DMS153 treated with DMSO at 0.1 percent for 48 hours (cell line): ENCODE data around the gene LRRC73.
"Not testable (repeated sequence)": the region's sequence is repeated elsewhere in the genome, so short reads cannot be mapped to it uniquely, and the experiment has no call there.

Experiments
- DNase-seq: peaks from one replicate; lab custom pipeline; 2025; ENCODE audit not compliant: unreplicated experiment; lab: John Stamatoyannopoulos, UW

The LRRC73 gene, protein sequence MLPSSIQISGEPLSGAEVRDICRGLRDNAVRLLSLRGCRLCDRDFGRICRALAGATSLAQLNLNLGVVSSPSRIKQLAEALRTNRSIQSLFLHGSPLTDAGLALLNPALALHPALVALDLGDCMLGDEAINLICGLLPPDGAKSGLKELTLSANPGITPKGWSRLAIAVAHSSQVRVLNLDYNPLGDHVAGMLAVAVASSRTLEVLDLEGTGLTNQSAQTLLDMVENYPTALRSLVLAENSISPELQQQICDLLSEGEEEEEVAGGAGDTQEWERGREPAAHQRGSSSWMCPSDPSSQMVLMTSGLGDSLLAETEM

DNA sequence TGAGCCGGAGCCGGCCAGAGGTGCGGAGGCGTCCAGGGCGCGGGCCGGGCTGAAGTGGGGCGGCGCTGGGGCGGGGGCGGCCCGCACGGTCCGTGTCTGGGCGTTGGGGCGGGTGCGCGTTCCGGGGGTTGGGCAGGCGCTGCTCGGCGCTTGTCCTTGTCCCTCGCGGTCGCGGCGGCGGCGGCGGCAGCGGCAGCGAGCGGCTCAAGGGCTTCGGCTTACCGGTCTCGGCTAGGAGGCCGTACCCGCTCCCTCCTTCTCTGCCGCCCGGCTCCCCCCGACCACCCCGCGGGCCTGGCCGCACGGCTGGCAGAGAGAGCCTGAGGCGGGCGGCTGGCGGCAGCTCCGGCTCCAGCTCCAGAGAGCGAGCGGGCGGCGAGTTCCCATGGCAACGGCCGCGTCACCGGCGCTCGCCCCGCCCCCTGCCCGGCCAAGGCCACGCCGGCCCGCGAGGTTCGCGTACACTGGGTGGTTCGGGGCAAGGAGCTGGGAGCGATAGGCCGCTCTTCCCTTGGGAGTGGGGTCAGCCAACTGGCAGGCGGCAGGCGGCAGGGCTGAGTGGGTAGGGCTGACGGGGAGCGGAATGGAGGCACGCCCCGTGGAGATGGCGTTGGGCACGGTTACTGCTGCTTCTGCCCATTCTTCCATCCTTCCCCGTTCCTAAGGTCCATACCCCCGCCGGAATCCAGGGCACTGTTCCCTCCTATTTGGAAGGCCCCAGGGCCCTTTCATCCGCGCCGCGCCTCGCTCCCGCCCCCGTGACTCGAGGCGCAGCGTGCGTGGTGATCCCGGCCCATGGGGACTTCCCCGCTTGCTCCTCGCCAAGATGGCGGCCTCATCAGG lies at the start of gene LRRC73:
Gene LRRC73 (minus strand): TSS at position 363 of the 843 bp plus-strand sequence. CDS start 561 bp downstream, outside the sequence.
- DNase-seq, result peak; percentile 51

DNA sequence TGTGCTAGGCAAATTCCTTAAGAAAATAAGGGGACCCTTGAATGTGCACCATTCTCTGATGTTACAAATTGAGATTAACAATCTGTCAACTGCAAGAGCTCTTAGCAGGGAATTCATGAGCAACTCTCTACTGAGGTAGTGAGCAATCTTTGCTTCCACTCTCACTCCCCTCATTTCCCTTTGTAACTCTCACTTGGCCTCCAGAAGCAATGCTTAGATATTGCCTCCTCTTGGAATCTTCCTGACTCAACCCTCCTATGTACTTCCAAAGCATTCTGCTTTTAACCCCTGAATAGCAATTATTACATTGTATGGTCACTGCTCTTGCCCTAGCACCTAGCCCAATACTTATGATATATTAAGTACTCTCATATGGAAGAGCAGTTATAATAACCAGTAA lies 49.2 kb upstream of the LRRC73 start:
- no peak for DNase-seq

DNA sequence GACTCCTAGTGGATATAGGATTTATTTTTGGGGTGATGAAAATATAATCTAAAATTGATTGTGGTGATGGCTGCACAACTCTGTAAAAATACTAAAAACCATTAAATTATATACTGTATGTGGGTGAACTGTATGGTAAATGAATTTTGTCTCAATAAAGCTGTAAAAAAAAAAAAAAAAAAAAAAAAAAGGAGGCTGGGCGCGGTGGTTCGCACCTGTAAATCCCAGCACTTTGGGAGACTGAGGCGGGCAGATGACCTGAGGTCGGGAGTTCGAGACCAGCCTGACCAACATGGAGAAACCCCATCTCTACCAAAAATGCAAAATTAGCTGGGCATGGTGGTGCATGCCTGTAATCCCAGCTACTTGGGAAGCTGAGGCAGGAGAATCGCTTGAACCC lies 47.5 kb upstream of the LRRC73 start:
- not testable (repeated sequence) for DNase-seq

DNA sequence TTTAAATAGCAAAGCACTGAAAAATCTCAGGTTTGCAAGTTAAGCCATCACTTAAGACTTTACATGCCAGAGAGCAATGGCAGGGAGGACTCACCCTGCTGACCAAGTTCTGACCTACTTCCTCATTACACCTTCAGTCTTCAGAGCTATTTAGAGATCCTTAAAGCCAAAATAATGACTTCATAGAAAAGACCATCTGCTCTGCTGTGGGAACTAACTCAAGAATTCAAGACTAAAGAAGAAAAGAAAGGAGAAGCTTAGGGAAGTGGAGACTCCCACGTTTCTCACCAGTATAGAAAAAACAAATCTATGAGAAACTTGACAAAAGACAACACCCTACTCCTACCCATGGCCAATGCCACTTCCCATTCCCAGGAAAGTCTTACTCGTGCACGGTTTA lies 37.1 kb upstream of the LRRC73 start:
- no peak for DNase-seq

DNA sequence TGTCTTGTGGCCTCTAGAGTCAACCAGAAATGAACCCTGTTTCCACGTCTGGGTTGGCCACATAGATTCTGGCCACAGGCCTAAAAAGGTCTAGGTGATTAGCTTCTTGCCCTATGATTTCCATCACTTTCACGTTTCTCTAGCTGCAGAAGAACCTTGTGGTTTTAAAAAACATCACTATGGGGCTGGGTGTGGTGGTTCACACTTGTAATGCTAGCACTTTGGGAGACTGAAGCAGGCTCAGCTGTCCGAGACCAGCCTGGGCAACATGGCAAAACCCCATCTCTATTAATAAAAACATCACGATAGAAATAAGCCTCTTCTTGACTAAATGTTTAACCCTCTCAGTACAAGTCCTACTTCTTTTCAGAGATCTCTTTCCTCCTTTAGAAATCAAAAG lies 34.3 kb upstream of the LRRC73 start:
- no peak for DNase-seq

DNA sequence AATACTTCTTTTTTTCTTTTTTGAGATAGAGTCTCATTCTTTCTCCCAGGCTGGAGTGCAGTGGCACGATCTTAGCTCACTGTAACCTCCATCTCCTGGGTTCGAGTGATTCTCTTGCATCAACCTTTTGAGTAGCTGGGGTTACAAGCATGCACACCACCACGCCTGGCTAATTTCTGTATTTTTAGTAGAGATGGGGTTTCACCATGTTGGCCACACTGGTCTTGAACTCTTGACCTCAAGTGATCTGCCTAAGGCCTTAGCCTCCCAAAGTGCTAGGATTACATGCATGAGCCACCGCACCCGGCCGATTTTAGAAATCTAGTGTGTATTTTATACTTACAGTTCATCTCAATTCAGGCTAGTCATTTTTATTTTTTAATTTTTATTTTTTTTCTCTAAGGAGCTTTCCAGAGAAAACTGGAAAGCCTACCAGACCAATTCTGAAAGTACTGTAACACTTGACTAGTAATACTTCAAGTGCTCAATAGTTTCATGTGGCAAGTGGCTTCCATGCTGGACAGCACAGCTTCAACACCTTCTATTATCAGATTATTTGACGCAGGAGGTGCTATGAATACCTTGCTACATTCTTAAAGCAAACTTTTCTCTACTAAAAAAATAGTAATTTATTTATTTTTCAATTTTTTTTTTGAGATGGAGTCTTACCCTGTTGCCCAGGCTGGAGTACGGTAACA lies 31.8 kb upstream of the LRRC73 start:
- DNase-seq, result no peak

DNA sequence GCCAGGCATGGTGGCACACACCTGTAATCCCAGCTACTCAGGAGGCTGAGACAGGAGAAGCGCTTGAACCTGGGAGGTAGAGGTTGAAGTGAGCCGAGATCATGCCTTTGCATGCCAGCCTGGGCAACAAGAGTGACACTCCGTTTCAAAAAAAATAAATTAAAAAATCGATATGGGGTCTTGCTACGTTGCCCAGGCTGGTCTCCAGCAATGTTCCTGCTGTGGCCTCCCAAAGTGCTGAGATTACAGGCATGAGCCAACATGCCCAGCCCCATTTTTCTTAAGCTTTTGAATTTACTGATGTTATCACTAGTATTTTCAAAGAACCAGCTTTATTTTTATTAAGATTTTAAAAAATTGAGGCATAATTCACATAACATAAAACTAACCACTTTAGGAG lies 30.4 kb upstream of the LRRC73 start:
- DNase-seq, result no peak

DNA sequence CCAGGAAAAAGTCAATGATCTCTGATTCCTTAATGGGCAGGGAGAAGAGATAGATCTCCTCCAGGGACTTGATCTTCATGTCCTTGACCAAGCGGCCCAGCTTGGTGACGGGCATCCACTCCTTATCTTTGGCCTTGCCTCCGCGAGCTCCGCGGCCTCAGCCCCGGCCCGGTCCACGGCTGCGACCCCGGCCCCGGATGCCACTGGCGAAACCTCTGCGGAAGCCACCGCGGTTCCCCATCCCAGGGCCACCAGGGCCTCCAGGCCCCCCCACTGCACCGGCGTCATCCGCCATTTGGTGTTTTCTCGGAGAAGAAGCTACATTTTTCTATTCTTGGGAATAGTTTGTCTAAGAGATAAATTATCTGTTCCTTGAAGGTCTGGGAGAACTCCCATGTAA lies 29.3 kb upstream of the LRRC73 start:
- DNase-seq, result not testable (repeated sequence)

DNA sequence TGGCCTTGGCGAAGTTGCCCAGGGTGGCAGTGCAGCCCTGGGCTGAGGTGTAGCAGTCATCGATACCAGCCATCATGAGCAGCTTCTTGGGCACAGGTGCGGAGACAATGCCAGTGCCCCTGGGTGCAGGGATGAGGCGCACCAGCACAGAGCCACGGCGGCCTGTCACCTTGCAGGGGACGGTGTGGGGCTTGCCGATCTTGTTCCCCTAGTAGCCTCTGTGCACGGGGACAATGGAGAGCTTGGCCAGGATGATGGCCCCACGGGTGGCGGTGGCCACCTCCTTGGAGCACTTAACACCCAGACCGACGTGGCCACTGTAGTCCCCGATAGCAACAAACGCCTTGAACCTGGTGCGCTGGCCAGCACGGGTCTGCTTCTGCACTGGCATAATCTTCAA lies 28.8 kb upstream of the LRRC73 start:
- DNase-seq, result not testable (repeated sequence)

DNA sequence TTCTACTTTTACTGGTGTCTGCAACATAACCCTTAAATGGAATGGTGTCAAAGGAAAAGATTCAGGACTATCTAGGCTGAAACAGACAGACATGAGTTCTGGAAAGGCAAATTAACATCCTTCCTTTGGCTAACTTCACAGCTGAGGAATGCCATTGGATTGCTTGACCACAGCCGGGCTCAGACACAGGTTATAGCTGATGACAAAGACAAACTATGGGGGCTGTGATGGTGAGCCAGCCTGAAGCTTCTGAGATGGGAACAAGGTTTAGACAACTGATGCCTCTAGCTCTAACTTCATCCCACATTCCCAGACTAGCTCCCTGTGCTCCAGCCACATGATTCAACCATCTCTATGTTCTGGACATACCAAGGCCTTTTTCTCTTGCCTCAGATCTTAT lies 22.1 kb upstream of the LRRC73 start:
- no peak for DNase-seq

DNA sequence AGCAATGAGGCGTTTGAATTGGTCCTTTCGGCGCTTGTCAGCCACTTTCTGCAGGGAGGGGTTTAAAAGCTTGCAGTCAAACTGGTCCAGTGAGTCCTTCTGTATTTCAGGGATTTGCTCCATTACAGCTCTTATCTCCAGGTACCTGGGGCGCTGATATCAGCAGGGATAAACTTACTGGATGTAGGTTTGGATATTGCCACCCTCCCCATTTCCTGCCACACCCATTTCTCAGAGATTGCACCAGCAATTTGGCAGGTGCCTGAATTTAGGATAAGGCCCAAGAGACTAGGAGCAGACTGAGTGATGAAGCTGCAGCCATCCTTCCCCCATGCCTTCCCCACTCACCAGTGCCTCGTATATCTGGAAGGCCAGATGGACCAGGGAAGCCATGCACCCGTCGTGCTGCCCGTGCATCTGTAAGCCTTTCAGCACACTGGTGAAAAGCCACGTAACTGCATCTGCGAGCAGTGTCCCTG lies 14.4 kb upstream of the LRRC73 start:
- no peak for DNase-seq

DNA sequence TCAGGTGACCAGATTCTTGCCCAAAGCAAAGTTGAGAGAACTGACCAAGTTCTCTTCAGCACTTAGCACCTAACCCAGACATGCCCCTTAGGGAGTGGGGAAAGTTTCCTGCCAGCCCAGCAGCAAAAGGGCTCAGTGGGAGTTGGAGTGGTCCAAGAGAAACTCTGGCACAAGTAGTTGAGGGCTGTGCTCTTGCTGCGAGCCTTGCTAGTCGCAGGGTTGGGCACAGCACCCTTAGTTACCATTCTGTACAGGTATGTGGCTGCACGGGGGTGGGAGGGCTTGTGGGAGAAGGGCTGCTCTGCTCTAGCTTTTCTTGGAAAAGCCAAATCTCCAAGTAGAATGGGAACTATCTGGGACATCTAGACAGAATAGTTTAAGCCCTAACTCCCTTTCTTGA lies 13.1 kb upstream of the LRRC73 start:
- no peak for DNase-seq

DNA sequence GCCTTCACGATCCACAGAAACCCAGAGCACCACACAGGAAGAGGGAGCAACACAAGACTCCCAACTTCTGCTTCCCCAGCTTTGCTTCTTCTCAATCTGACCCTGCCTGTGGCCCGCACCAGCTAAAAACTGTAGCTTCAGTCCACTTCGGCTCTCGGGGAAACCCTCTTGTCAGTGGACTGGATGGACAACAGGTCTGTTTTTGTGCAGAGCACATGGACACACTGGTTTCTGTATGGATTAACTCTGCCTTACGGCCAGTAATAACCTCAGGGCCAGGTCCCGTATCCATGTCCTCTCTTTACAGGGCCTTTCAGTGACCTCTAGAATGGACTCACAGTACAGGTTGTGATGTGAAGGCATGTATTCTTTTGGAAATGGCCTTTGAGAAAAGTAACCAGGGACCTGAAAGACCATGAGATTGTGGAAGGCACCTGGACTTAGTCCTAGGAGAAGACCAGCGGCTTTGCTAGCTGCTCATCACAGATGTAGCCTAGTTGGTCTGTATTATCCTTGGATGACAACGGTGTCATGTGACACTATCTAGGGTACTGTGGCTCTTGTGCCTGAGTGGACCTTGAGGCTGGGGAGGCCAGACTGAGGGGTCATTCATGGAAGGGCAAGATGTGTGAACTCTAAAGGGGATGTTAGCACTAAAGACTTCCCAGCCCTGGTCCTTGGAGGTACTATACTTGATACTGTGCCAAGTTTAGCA lies 12.6 kb upstream of the LRRC73 start:
- DNase-seq, result no peak

DNA sequence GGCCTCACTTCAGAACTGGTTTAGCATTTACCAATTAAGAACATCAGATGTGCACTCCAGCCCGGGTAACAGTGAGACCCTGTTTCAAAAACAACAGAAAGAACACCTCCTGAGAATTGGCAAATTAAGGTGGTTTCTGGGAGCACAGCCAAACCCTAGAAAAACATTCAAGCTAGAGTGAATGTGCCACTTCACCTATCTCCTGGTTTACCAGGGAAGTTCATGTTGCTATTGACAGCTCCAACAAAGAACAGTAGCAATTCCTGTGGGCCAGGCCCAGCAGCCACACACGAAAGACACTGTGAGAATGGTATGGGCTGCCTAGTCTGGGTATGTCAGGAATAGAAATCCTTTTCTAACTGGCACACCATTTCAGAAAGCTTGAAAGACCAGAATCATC lies 11.7 kb upstream of the LRRC73 start:
- DNase-seq, result no peak

DNA sequence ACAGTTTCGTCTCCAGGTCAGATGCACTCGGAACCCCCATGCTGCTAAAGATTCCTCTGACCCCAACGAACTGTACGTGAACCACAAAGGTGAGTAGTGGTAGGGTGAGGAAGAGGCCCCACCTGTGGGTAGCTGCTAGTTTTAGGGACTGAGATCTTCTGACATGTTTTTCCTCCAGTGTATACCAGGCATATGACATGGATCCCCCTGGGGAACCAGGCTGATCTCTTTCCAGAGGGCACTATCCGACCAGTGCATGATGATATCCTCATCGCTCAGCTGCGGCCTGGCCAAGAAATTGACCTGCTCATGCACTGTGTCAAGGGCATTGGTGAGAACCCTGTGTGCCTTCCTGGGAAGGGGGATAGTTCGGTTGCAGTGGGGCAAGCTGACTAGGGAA lies 10.0 kb upstream of the LRRC73 start:
- DNase-seq, result no peak

DNA sequence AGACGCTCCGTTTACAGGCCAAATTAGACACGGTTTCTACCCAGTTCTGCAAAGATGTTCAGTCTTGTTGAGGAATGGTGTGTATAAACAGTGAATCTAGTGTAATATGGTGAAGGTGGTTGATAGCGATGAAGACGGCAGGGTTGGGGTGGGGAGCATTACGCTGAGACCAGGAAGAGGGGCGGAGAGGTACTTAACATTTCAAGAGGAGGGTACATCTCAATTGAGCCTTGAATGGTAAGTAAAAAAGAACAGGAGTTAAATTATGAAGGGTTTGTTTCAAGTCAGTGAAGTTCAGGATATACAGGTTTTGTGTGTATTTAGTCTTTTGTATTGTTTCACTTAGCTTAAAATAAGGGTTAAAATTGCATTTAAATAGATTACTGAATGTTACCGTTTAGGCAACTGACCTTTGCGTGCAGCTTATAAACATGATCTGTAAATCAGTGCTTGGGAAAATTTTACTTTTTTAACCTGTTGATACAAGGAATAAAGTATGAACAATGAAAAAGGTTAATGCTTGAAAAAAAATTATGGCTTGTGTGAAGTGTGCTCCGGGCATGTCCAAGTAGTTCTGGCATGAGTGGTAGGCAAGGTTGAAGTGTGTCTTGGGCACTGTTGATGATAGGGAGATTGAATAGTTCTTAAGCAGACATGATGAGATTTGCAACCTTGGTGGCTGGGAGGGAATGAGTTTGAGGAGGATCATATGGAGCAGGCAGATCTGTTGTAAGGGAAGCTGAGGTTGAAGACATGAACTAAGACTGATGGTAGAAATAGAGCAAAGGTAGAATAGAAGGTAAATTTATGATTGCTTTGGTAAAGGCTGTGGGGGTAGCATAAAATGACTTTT lies 7.6 kb upstream of the LRRC73 start:
- DNase-seq, result no peak

DNA sequence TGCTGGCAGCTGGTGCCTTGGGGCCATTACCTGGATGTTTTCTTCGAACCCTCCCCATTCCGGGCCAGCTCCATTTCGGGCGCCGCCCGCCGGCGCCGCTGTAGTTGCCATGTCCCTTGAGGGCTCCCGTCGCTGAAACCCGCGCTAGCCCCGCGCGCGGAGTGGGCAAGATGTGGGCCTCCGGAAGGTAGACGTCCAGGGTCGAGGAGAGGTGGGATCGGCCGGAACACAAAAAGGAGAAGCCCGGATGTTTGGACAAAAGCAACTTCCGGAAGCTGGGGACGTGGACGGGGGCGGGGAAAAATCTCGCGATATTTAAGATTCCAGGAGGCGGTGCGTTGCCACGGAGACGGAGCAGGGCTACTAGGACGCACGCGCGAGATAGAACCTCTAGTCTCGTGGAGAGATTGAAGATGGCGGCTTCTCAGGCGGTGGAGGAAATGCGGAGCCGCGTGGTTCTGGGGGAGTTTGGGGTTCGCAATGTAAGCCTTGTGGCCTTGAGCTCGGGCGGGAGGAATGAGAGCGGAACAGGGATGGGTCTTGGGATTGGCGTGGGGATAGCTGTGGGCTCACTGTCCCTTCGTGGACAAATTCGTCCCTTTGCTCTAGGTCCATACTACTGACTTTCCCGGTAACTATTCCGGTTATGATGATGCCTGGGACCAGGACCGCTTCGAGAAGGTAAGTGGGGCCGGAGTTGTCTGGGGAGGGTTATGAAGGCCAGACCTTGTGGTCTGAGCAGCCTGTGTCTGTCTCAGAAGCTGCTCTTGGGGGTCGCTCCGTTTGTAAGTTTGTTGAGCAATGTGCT lies 6.8 kb upstream of the LRRC73 start, which contains the start of the genes POLR1C and YIPF3:
Gene POLR1C (plus strand): TSS at position 393 of the 808 bp plus-strand sequence. CDS start 21 bp downstream, at position 414.
Gene YIPF3 (minus strand): TSS at position 230 of the 808 bp plus-strand sequence. CDS start 119 bp downstream, at position 111.
- peak; percentile 95 for DNase-seq

DNA sequence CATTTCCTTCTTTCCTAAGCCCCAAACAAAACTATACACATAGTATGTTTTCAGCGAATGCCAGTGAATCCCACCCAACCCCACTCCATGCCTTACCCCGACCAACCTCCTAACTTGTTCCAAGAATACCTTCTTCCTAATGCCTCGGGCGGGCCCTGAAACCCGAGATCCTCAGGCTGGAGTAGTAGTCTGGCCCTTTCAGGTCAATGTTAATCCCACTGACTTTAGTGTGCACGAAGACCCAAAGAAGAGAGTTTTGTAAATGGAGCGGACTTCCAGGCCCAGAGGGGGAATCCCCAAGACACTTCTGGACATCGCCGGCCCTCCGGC lies 6.2 kb upstream of the LRRC73 start:
- no peak for DNase-seq

DNA sequence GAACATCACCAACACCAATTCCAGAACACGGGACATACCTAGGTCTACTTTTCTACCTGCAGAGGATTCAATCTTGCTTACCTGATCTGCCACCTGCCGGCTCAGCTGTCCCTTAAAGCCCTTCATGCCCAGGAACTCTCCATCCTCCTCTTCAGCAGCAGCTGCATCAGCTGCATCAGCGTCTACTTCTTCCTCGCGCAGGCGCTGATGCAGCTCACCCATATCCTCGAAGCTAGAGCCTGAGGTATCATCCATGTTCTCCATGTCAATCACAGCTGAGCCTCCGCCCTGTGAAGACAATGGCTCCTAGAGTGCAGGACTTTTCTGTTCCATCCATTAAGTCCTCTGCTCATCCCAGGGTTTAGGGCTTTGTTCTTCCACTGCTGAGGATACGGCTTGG lies 5.7 kb upstream of the LRRC73 start:
- DNase-seq, result no peak
